K562 (cell line): ENCODE data around the gene PCDHGA5. TPM values are rescaled to one million over a fixed set of nuclear protein-coding genes. Genes with fewer than 3 reads are reported as not detected.

ENCODE experiments used
- ATAC-seq: fragments of 200-7000 bp; cut with Tn5 transposase; 3 replicates; pipeline ENCODE4 v1.9.1; 2020; ENCODE audit warnings: moderate library complexity
- BruUV-seq: library from RNA; stranded (reverse); fragments of 400-500 nt; replicated peaks from 2 replicates; lab custom pipeline; 2021; lab: Mats Ljungman, UMichigan
- CTCF ChIA-PET: fragments of 300-600 bp; formaldehyde crosslinking; extraction: SDS; loops from one replicate; lab custom pipeline; 2021; ENCODE audit warnings: low intra/inter-chr PET ratio; lab: Yijun Ruan, JAX
- POLR2A ChIA-PET: fragments of 300-600, 350-650 bp; sonication (Branson Sonifier 250); formaldehyde crosslinking; extraction: SDS; loops from one replicate; lab custom pipeline; 2021; ENCODE audit warnings: antibody characterized with exemption, inconsistent platforms; lab: Yijun Ruan, JAX
- DNase-seq, 4 experiments: peaks; one replicate each; pipeline versions ENCODE4 v3.0.0 to v3.0.0-alpha.2; 2011 to 2018; ENCODE audit warnings: low spot score in 3 of 4, mixed read lengths in 3 of 4; ENCODE audit errors: extremely low read depth in 1 of 4
- FAIRE-seq: peaks from 2 replicates; lab custom pipeline; 2011; peaks lifted over from hg19 to GRCh38; lab: Jason Lieb, UNC
- H2AFZ ChIP-seq: 2 replicates; pipeline ENCODE4 v1.6.0; 2011; ENCODE audit warnings: low read depth, low read length, control low read depth, inconsistent platforms
- H3K27ac ChIP-seq: fragments of 200-600 bp; 3 replicates; pipeline ENCODE4 v1.8.0; 2011; ENCODE audit warnings: low read depth, mild to moderate bottlenecking, control low read depth, inconsistent platforms, low read length, moderate library complexity, mixed read lengths; ENCODE audit errors: extremely low read depth
- H3K27me3 ChIP-seq, 2 experiments: fragments of 300-600 bp in 1 of 2; 2 replicates in 1 of 2; 3 replicates in 1 of 2; pipeline versions ENCODE4 v1.6.0 to v1.8.0; 2011; ENCODE audit warnings: inconsistent platforms in 2 of 2, low read length in 2 of 2, mild to moderate bottlenecking in 1 of 2, mixed read lengths in 1 of 2, moderate library complexity in 1 of 2; ENCODE audit not compliant: control insufficient read depth in 2 of 2, insufficient read depth in 2 of 2
- H3K36me3 ChIP-seq: fragments of 300-600 bp; 3 replicates; pipeline ENCODE4 v1.8.0; 2011; ENCODE audit warnings: mild to moderate bottlenecking, low read length, inconsistent platforms; ENCODE audit not compliant: control insufficient read depth, insufficient read depth
- H3K4me1 ChIP-seq, 2 experiments: fragments of 200-600 bp in 1 of 2; replicated peaks in 1 of 2; 2 replicates in 1 of 2; 3 replicates in 1 of 2; pipeline versions ENCODE4 v1.5.1 to v1.8.0; 2011; ENCODE audit warnings: inconsistent platforms in 2 of 2, low read length in 2 of 2, mild to moderate bottlenecking in 1 of 2, mixed read lengths in 1 of 2, moderate library complexity in 1 of 2; ENCODE audit not compliant: control insufficient read depth in 2 of 2, insufficient read depth in 2 of 2
- H3K4me2 ChIP-seq: 2 replicates; pipeline ENCODE4 v1.6.1; 2011; ENCODE audit warnings: low read length, control low read depth, inconsistent platforms, mixed read lengths; ENCODE audit not compliant: insufficient read depth
- H3K4me3 ChIP-seq: fragments of 200-600 bp; sonication (generic), shearing (Covaris generic); 2 replicates; pipeline ENCODE4 v1.5.1; 2016; ENCODE audit warnings: control low read depth, inconsistent platforms
- H3K79me2 ChIP-seq: fragments of 200-600 bp; 3 replicates; pipeline ENCODE4 v1.8.0; 2011; ENCODE audit warnings: low read length, inconsistent platforms; ENCODE audit not compliant: control insufficient read depth, insufficient read depth
- H3K9ac ChIP-seq, 2 experiments: 2 replicates each; pipeline versions ENCODE4 v1.6.0 to v1.6.1; 2011; ENCODE audit warnings: low read depth in 2 of 2, low read length in 2 of 2, control low read depth in 1 of 2, inconsistent platforms in 1 of 2, mild to moderate bottlenecking in 1 of 2, mixed read lengths in 1 of 2; ENCODE audit not compliant: insufficient read depth in 1 of 2
- H3K9me1 ChIP-seq: one replicate; pipeline ENCODE4 v1.6.0; 2011; ENCODE audit warnings: inconsistent platforms, mild to moderate bottlenecking, low read length, moderate library complexity; ENCODE audit not compliant: control insufficient read depth, insufficient read depth
- H3K9me3 ChIP-seq: replicated peaks from 2 replicates; pipeline ENCODE4 v1.5.1; 2011; ENCODE audit warnings: low read depth, low read length, inconsistent platforms; ENCODE audit not compliant: control insufficient read depth, insufficient read depth
- H4K20me1 ChIP-seq: replicated peaks from 2 replicates; pipeline ENCODE4 v1.6.1; 2011; ENCODE audit warnings: low read length, inconsistent platforms, mixed read lengths; ENCODE audit not compliant: control insufficient read depth, insufficient read depth
- GTF2A2 ChIP-seq: IDR thresholded peaks from 2 replicates; pipeline ENCODE4 v1.6.1; 2016; ENCODE audit warnings: mild to moderate bottlenecking, missing genetic modification characterization, missing compliant biosample characterization
- MTA3 ChIP-seq: fragments of 450-650 bp; formaldehyde crosslinking; IDR thresholded peaks from 2 replicates; pipeline ENCODE4 v1.6.1; 2017; ENCODE audit warnings: mild to moderate bottlenecking, borderline replicate concordance
- PHF8 ChIP-seq: fragments of 200-600 bp; sonication (generic); IDR thresholded peaks from 2 replicates; pipeline ENCODE4 v1.6.1; 2012; ENCODE audit warnings: mixed run types, mild to moderate bottlenecking, inconsistent platforms, low read length, moderate library complexity, borderline replicate concordance
- POLR2H ChIP-seq: IDR thresholded peaks from 2 replicates; pipeline ENCODE4 v1.6.1; 2016; ENCODE audit warnings: missing genetic modification characterization, low read depth, mild to moderate bottlenecking, control low read depth, missing compliant biosample characterization, moderate library complexity
- PTRF ChIP-seq: fragments of 450-650 bp; IDR thresholded peaks from 2 replicates; pipeline ENCODE4 v1.6.1; 2016; ENCODE audit warnings: mild to moderate bottlenecking, missing genetic modification characterization, missing compliant biosample characterization
- TEAD2 ChIP-seq: fragments of 450-650 bp; IDR thresholded peaks from 2 replicates; pipeline ENCODE4 v1.6.1; 2016; ENCODE audit warnings: missing genetic modification characterization, control low read depth, missing compliant biosample characterization
- WGBS: fragments of 100-300 bp; shearing (Covaris generic); methylation state at CpG from one replicate; pipeline ENCODE4 v1.1.6; 2016; ENCODE audit warnings: low coverage, mixed read lengths; ENCODE audit not compliant: insufficient coverage; ENCODE audit errors: missing lambda C conversion rate; 5-methylcytosine and 5-hydroxymethylcytosine counted together
- in situ Hi-C: fragments of 300-500 bp; cut with MboI; formaldehyde crosslinking; loops from 4 replicates; pipeline ENCODE4 v1.15.0; 2018; ENCODE audit warnings: inconsistent platforms, mixed read lengths
- intact Hi-C: fragments of 100-400 bp; cut with micrococcal nuclease; formaldehyde crosslinking; loops from 2 replicates; pipeline ENCODE4 v1.14.2; 2022
- polyA plus RNA-seq, 8 experiments: library from polyadenylated mRNA; depleted of rRNA in 4 of 8; stranded (reverse) in 5 of 8; unstranded in 3 of 8; fragments of >200 nt; fragmentation: Nextera tagmentation in 2 of 8; fragmentation: Illumina TruSeq in 1 of 8; extraction: Ambion mirVana in 2 of 8; extraction: Trizol in 1 of 8; gene quantifications; 2 replicates each; pipeline versions ENCODE4 v1.2.1 to v1.2.3, GENCODE V29; 2011 to 2014; ENCODE audit warnings: inconsistent platforms in 1 of 8, missing spikeins in 1 of 8
- total RNA-seq, 7 experiments: library from RNA; depleted of rRNA in 6 of 7; stranded (reverse); fragments of >200 nt in 6 of 7; fragmentation: Illumina TruSeq in 2 of 7; extraction: Trizol in 2 of 7; gene quantifications; 2 replicates each; pipeline versions ENCODE4 v1.2.1 to v1.2.3, GENCODE V29; 2011 to 2021; ENCODE audit warnings: low replicate concordance in 1 of 7
- TF ChIP-seq, protein P1 (sequence below), 2 experiments: fragments of 200-800 bp in 1 of 2; sonication (Bioruptor generic) in 1 of 2; sonication (generic) in 1 of 2; formaldehyde crosslinking in 1 of 2; IDR thresholded peaks in 1 of 2; conservative IDR thresholded peaks in 1 of 2; 2 replicates each; pipeline versions ENCODE4 v1.5.0 to v1.6.1; 2016 to 2020; ENCODE audit warnings: missing compliant biosample characterization in 1 of 2, missing genetic modification characterization in 1 of 2, missing genetic modification reagents in 1 of 2
- TF ChIP-seq, protein P2 (sequence below): IDR thresholded peaks from 3 replicates; pipeline ENCODE4 v1.6.1; 2011; ENCODE audit warnings: borderline replicate concordance, mild to moderate bottlenecking; ENCODE audit not compliant: insufficient read length, insufficient read depth
- TF ChIP-seq, protein P3 (sequence below), 2 experiments: IDR thresholded peaks; 2 replicates each; pipeline ENCODE4 v1.6.1; 2011; ENCODE audit warnings: borderline replicate concordance in 1 of 2, control low read depth in 1 of 2, low read depth in 1 of 2, low read length in 1 of 2, mild to moderate bottlenecking in 1 of 2, mixed read lengths in 1 of 2, moderate library complexity in 1 of 2; ENCODE audit not compliant: insufficient read depth in 1 of 2, insufficient read length in 1 of 2, poor library complexity in 1 of 2, severe bottlenecking in 1 of 2; ENCODE audit errors: extremely low read depth in 1 of 2

The PCDHGA5 gene
- total and polyA plus RNA-seq, 9 of the 15 experiments (the other 6 are each of a cell fraction or from before 2014, with no cell fraction given), result 0.01 to 0.18 (median 0.12) TPM; not detected in 1

DNA sequence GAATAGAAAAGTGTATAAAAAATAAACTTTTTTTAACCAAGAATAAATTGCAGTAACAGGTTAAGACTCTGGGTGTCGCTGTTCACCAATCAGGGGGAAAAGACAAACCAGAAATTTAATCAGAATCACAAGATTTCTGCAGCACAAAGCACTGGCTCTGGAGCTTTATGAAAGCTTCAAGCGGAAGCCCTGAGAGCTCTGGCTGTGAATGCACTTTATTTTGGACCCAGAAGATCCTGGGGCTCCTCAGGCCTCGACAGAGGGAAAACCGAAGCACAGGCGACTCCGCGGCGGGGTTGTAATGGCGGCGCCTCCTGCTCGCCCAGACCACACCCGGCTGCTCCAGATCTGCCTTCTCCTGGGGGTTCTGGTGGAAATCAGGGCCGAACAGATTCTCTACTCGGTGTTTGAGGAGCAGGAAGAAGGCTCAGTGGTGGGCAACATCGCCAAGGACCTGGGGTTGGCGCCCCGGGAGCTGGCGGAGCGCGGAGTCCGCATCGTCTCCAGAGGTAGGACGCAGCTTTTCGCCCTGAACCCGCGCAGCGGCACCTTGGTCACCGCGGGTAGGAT lies 9.0 kb upstream of the PCDHGA5 start, which contains the start of gene PCDHGA4:
PCDHGA4 (plus strand) TSS at position 122 of the 570 bp plus-strand sequence; CDS start at position 209, 87 bp downstream.
- H3K4me3 ChIP-seq, result peak within 1 kb of the TSS; percentile 28
- H3K4me1 ChIP-seq, result peaks cover 3 to 12% of the 10 kb centered on the region in 2 experiments; a peak in 3 of 5 replicates
- BruUV-seq, result TSS peak; percentile 26
- no peak for TF ChIP-seq POLR2H (tag)
- TF ChIP-seq, protein P1, sequence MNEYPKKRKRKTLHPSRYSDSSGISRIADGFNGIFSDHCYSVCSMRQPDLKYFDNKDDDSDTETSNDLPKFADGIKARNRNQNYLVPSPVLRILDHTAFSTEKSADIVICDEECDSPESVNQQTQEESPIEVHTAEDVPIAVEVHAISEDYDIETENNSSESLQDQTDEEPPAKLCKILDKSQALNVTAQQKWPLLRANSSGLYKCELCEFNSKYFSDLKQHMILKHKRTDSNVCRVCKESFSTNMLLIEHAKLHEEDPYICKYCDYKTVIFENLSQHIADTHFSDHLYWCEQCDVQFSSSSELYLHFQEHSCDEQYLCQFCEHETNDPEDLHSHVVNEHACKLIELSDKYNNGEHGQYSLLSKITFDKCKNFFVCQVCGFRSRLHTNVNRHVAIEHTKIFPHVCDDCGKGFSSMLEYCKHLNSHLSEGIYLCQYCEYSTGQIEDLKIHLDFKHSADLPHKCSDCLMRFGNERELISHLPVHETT (CRISPR knock-in tag; conservative IDR thresholded peaks at IDR 0.05 in 1 of 2, IDR thresholded peaks at IDR 0.05 in 1 of 2), result no peak
- no peak for TF ChIP-seq PTRF
- TF ChIP-seq, protein P2, sequence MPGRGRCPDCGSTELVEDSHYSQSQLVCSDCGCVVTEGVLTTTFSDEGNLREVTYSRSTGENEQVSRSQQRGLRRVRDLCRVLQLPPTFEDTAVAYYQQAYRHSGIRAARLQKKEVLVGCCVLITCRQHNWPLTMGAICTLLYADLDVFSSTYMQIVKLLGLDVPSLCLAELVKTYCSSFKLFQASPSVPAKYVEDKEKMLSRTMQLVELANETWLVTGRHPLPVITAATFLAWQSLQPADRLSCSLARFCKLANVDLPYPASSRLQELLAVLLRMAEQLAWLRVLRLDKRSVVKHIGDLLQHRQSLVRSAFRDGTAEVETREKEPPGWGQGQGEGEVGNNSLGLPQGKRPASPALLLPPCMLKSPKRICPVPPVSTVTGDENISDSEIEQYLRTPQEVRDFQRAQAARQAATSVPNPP, result no peak
- TF ChIP-seq GTF2A2, result no peak
- TF ChIP-seq, protein P3, sequence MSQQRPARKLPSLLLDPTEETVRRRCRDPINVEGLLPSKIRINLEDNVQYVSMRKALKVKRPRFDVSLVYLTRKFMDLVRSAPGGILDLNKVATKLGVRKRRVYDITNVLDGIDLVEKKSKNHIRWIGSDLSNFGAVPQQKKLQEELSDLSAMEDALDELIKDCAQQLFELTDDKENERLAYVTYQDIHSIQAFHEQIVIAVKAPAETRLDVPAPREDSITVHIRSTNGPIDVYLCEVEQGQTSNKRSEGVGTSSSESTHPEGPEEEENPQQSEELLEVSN (IDR thresholded peaks at IDR 0.05; ENCODE audit: borderline replicate concordance in 1 of 2, extremely low read depth in 1 of 2, insufficient read depth in 1 of 2, insufficient read length in 1 of 2, low read depth in 1 of 2, low read length in 1 of 2, poor library complexity in 1 of 2, severe bottlenecking in 1 of 2), result peak in 1 of 2 experiments; percentile 19
- no peak for TF ChIP-seq TEAD2 (tag)
- TF ChIP-seq MTA3, result no peak
- peak; percentile 13; the same call in 1 of the 2 replicates for TF ChIP-seq PHF8

More for the DNA sequence above, 9.0 kb upstream of the PCDHGA5 start, which contains the start of gene PCDHGA4:
- POLR2A ChIA-PET, result interaction anchor here (1.0 to 1.5 kb wide), 3 partner anchors 9 to 163 kb away, joined by 3 to 5 read pairs (median 3); partner anchors contain the start of gene PCDHGA5
- peak within 1 kb of the TSS in 1 of 2 experiments; percentile 50; a peak in 2 of 4 replicates for H3K9ac ChIP-seq
- no peaks in the 10 kb centered on the region for H3K9me3 ChIP-seq
- CTCF ChIA-PET, result interaction anchor here (0.7 to 1.1 kb wide), 2 partner anchors 105 to 206 kb away, joined by 3 read pairs; no protein-coding TSS in a partner anchor
- no peaks in the 10 kb centered on the region for H3K79me2 ChIP-seq
- peak; percentile 45; the same call in 1 of the 3 replicates for ATAC-seq
- H2AFZ ChIP-seq, result peak within 1 kb of the TSS; percentile 59; the same call in 1 of the 2 replicates
- peaks cover 0 to 20% of the 10 kb centered on the region in 2 experiments; a peak in 2 of 5 replicates for H3K27me3 ChIP-seq
- no peaks in the 10 kb centered on the region for H4K20me1 ChIP-seq
- 16% methylated on average over 29 of the region's 29 CpGs for WGBS
- H3K9me1 ChIP-seq, result no peaks in the 10 kb centered on the region
- H3K4me2 ChIP-seq, result peak within 1 kb of the TSS; percentile 32
- peak in 1 of 4 experiments; percentile 15 for DNase-seq
- no peaks in the 10 kb centered on the region for H3K36me3 ChIP-seq
- intact Hi-C loops, result no loop called here
- in situ Hi-C loops, result no loop called here
- H3K27ac ChIP-seq, result no peak within 1 kb of the TSS
- no peak for FAIRE-seq
